ENCODE data around the gene ZFAND5.

DNA sequence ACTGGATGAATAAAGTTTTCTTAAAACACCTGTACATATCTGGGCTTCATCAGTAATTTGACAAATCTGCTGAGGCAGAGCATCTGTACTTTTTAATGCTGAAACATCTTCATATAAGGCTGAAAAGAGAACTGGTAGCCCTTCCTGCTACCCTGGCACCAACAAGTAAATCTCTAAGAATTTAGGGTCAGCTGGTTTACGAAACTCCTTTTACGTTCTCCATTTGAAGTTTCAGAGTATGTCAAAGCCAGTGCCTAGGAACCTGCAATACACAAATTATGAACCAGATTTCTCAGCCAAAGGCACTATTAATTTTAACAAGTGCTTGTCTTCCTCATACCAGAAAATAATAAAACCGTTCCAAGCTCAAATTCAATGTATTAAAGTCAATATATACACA lies 3.8 kb downstream of the ZFAND5 start:
- TF ChIP-seq CREB1 (CRISPR knock-in tag; IDR thresholded peaks at IDR 0.05; ENCODE audit: low read depth), result no peak
- TF ChIP-seq, protein P1, sequence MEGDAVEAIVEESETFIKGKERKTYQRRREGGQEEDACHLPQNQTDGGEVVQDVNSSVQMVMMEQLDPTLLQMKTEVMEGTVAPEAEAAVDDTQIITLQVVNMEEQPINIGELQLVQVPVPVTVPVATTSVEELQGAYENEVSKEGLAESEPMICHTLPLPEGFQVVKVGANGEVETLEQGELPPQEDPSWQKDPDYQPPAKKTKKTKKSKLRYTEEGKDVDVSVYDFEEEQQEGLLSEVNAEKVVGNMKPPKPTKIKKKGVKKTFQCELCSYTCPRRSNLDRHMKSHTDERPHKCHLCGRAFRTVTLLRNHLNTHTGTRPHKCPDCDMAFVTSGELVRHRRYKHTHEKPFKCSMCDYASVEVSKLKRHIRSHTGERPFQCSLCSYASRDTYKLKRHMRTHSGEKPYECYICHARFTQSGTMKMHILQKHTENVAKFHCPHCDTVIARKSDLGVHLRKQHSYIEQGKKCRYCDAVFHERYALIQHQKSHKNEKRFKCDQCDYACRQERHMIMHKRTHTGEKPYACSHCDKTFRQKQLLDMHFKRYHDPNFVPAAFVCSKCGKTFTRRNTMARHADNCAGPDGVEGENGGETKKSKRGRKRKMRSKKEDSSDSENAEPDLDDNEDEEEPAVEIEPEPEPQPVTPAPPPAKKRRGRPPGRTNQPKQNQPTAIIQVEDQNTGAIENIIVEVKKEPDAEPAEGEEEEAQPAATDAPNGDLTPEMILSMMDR (conservative IDR thresholded peaks at IDR 0.05; ENCODE audit: low read depth in 2 of 2), result no peak
- no peak for TF ChIP-seq JUNB (IDR thresholded peaks at IDR 0.05; ENCODE audit: unreplicated experiment)
- TF ChIP-seq STAT1 (IDR thresholded peaks at IDR 0.05; ENCODE audit: unreplicated experiment), result no peak
- TF ChIP-seq REST (IDR thresholded peaks at IDR 0.05; ENCODE audit: unreplicated experiment), result no peak
- no peak for TF ChIP-seq EZH2 (IDR thresholded peaks at IDR 0.05; ENCODE audit: low read depth, unreplicated experiment)
- TF ChIP-seq POLR2AphosphoS5 (IDR thresholded peaks at IDR 0.05; ENCODE audit: low read depth), result no peak
- TF ChIP-seq ZNF331 (CRISPR knock-in tag; IDR thresholded peaks at IDR 0.05; ENCODE audit: low read depth), result no peak
